Frontal cortex (tissue), 4 donors: ENCODE measurements around the gene R3HDML. TPM values are rescaled to one million over a fixed set of nuclear protein-coding genes. Genes with fewer than 3 reads are reported as not detected.

Experiments used
- DNase-seq, 2 donors: peaks; one replicate each; pipeline ENCODE4 v3.0.0; 2012; ENCODE audit warnings: low spot score in 2 of 2
- FAIRE-seq: peaks from 2 replicates; lab custom pipeline; 2012; peaks lifted over from hg19 to GRCh38; lab: Jason Lieb, UNC
- small RNA-seq: library from RNA; depleted of rRNA; stranded (forward); fragments of <200 nt; gene quantifications from one replicate; pipeline ENCODE3, GENCODE V24; 2014
- total RNA-seq: library from RNA; depleted of rRNA; stranded (reverse); fragments of >200 nt; gene quantifications from one replicate; pipeline ENCODE4 v1.2.3, GENCODE V29; 2014
- donor health status: control.
- donor health status: control.
- donor health status: control.

The R3HDML gene
- total RNA-seq, 1 donor from 2014 or later, result not detected

- DNase-seq (no peak), FAIRE-seq (no peak)
These were observed 58.0 kb downstream of the R3HDML start for GRCh38 chr20:44394702-44395460.

DNA sequence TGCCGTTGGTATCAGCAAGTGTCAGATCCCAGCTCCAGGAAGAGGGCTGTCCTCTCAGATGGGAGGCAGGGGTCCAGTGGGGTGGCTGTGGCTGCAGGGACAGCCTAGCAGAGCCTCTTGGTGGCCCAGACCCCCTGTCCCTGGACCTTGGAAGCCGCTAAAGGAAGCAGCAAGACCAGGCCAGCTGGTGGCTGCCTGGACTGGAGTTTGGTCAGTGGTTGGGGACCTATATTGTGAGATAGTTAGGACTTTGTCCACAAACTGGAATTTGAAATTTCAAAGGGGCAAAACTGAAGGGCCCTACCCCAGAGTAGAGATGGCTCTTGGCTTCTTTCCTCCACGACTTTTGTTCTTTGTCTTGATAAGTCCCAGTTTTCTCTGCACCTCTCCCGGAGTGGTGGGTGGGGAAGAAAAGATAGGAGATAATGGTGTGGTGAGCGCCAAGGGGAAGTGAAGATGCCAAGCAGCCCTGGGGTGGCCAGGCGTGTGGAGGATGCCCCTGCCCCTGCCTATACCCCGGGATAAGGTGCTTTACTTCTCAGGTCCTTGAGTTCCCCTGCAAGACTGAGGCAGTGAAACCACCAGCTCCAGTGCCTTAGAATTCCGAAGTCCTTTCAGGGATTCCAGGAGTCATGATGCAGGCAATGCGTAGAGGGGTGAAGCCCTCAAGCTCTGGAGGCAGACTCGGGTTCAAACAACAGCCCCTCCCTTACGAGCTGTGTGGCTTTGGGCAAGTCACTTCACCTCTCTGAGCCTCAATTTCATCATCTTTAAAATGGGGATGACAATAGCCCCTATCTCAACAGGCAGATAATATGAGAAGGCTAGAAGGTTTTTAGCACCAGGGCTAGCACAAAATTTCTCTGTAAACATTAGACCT is 58.9 kb downstream of the R3HDML start:
- DNase-seq (no peak), FAIRE-seq (no peak)

DNA sequence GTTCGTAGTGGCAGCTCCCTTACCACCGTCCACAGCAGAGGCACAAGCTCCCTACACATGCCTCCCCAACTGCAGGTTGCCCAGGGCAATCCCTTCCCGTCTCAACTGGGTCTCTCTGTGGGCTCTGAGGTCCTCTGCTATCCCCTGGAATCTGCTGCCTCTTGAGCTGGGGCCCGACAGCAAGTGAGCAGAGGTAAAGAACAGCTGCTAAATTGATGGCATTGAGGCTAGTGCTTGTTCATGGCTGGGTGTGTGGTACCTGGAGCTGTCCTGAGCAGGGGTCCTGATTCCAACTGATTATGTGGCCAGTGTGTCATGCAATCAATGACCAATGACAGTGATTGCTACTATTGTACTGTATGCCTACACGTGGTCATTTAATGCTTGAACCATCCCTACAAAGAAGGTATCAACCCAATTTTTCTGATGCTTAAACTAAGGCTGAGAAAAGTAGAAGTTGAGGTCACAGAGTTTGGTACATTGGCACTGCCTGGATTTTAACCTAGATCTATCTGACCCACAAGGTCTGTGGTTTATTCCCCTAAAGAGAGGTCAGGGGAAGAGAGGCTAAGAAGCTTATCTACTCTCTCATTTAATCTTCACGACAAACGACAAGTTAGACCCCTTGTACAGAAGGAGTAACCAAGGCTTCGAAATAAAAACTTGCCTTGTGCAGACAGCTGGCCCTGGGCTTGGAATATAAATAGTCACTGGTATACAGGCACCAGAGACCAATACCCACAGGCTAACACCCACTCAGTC is 59.7 kb downstream of the R3HDML start:
- DNase-seq (no peak), FAIRE-seq (no peak)

- FAIRE-seq, result no peak
- DNase-seq, result no peak
These were observed 61.5 kb downstream of the R3HDML start for GRCh38 chr20:44398335-44398734.

DNA sequence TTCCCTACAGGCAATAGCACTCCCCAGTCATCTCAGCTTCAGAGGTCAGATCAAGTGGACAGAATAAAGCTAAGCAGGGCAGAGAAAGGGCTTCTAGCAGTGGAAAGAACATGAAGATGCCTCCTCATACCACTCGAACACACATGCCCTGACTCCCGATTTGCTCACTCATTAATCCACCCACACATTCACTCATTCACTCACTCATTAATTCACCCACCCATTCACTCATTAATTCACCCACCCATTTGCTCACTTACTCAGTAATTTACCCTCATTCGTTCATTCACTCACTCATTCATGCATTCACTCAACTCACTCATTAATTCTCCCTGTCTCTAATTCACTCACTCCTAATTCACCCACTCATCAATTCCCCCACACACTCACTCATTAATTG is 62.6 kb downstream of the R3HDML start:
- DNase-seq (no peak), FAIRE-seq (no peak)

GRCh38 chr20:44400671-44400969 is 63.8 kb downstream of the R3HDML start:
- no peak for FAIRE-seq
- no peak for DNase-seq

Small RNA genes within 50 kb of the gene (small RNA-seq; reads per million reads assigned to genes)
- not detected for gene RF00019

Other genes starting within 250 kb of the R3HDML start
- gene JPH2, start 149.9 kb upstream of the R3HDML start, total RNA-seq, result under 0.01 TPM
- 39.9 TPM for gene OSER1, start 126.3 kb upstream of the R3HDML start, total RNA-seq
- 131 TPM for gene GDAP1L1, start 89.7 kb upstream of the R3HDML start, total RNA-seq
- gene FITM2, start 25.8 kb upstream of the R3HDML start, total RNA-seq, result 9.8 TPM
- not detected for gene HNF4A, start 18.7 kb downstream of the R3HDML start, total RNA-seq
- 7.3 TPM for gene TTPAL, start 138.8 kb downstream of the R3HDML start, total RNA-seq
- 89.7 TPM for gene SERINC3, start 185.0 kb downstream of the R3HDML start, total RNA-seq
- 32.2 TPM for gene PKIG, start 245.5 kb downstream of the R3HDML start, total RNA-seq